ENCODE results near the gene EIF3M.

DNA sequence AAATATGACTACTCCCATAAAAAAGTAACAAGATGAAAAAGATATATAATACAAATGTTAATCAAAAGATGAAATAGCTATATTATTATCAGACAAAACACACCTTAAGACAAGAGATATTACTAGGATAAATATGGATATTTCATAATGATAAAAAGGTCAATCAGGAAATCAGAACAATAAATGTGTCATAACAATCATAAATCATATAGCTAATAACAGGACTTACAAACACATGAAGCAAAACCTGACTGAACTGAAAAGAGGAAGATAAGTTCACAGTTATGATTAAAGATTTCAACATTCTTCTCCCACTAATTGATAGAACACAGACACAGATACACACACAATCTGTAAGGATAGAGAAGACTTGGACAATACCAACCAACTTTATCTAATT is 47.2 kb downstream of the EIF3M start:
- TF ChIP-seq, protein P1, sequence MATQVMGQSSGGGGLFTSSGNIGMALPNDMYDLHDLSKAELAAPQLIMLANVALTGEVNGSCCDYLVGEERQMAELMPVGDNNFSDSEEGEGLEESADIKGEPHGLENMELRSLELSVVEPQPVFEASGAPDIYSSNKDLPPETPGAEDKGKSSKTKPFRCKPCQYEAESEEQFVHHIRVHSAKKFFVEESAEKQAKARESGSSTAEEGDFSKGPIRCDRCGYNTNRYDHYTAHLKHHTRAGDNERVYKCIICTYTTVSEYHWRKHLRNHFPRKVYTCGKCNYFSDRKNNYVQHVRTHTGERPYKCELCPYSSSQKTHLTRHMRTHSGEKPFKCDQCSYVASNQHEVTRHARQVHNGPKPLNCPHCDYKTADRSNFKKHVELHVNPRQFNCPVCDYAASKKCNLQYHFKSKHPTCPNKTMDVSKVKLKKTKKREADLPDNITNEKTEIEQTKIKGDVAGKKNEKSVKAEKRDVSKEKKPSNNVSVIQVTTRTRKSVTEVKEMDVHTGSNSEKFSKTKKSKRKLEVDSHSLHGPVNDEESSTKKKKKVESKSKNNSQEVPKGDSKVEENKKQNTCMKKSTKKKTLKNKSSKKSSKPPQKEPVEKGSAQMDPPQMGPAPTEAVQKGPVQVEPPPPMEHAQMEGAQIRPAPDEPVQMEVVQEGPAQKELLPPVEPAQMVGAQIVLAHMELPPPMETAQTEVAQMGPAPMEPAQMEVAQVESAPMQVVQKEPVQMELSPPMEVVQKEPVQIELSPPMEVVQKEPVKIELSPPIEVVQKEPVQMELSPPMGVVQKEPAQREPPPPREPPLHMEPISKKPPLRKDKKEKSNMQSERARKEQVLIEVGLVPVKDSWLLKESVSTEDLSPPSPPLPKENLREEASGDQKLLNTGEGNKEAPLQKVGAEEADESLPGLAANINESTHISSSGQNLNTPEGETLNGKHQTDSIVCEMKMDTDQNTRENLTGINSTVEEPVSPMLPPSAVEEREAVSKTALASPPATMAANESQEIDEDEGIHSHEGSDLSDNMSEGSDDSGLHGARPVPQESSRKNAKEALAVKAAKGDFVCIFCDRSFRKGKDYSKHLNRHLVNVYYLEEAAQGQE (IDR thresholded peaks at IDR 0.05; ENCODE audit: unreplicated experiment), result no peak
- no peak for TF ChIP-seq EZH2phosphoT487 (IDR thresholded peaks at IDR 0.05; ENCODE audit: unreplicated experiment)
- TF ChIP-seq, protein P2, sequence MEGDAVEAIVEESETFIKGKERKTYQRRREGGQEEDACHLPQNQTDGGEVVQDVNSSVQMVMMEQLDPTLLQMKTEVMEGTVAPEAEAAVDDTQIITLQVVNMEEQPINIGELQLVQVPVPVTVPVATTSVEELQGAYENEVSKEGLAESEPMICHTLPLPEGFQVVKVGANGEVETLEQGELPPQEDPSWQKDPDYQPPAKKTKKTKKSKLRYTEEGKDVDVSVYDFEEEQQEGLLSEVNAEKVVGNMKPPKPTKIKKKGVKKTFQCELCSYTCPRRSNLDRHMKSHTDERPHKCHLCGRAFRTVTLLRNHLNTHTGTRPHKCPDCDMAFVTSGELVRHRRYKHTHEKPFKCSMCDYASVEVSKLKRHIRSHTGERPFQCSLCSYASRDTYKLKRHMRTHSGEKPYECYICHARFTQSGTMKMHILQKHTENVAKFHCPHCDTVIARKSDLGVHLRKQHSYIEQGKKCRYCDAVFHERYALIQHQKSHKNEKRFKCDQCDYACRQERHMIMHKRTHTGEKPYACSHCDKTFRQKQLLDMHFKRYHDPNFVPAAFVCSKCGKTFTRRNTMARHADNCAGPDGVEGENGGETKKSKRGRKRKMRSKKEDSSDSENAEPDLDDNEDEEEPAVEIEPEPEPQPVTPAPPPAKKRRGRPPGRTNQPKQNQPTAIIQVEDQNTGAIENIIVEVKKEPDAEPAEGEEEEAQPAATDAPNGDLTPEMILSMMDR (conservative IDR thresholded peaks at IDR 0.05; ENCODE audit: low read depth in 2 of 2), result no peak
- TF ChIP-seq POLR2AphosphoS5 (IDR thresholded peaks at IDR 0.05; ENCODE audit: low read depth), result no peak
- no peak for TF ChIP-seq EZH2 (IDR thresholded peaks at IDR 0.05; ENCODE audit: low read depth, unreplicated experiment)
- TF ChIP-seq, protein P3, sequence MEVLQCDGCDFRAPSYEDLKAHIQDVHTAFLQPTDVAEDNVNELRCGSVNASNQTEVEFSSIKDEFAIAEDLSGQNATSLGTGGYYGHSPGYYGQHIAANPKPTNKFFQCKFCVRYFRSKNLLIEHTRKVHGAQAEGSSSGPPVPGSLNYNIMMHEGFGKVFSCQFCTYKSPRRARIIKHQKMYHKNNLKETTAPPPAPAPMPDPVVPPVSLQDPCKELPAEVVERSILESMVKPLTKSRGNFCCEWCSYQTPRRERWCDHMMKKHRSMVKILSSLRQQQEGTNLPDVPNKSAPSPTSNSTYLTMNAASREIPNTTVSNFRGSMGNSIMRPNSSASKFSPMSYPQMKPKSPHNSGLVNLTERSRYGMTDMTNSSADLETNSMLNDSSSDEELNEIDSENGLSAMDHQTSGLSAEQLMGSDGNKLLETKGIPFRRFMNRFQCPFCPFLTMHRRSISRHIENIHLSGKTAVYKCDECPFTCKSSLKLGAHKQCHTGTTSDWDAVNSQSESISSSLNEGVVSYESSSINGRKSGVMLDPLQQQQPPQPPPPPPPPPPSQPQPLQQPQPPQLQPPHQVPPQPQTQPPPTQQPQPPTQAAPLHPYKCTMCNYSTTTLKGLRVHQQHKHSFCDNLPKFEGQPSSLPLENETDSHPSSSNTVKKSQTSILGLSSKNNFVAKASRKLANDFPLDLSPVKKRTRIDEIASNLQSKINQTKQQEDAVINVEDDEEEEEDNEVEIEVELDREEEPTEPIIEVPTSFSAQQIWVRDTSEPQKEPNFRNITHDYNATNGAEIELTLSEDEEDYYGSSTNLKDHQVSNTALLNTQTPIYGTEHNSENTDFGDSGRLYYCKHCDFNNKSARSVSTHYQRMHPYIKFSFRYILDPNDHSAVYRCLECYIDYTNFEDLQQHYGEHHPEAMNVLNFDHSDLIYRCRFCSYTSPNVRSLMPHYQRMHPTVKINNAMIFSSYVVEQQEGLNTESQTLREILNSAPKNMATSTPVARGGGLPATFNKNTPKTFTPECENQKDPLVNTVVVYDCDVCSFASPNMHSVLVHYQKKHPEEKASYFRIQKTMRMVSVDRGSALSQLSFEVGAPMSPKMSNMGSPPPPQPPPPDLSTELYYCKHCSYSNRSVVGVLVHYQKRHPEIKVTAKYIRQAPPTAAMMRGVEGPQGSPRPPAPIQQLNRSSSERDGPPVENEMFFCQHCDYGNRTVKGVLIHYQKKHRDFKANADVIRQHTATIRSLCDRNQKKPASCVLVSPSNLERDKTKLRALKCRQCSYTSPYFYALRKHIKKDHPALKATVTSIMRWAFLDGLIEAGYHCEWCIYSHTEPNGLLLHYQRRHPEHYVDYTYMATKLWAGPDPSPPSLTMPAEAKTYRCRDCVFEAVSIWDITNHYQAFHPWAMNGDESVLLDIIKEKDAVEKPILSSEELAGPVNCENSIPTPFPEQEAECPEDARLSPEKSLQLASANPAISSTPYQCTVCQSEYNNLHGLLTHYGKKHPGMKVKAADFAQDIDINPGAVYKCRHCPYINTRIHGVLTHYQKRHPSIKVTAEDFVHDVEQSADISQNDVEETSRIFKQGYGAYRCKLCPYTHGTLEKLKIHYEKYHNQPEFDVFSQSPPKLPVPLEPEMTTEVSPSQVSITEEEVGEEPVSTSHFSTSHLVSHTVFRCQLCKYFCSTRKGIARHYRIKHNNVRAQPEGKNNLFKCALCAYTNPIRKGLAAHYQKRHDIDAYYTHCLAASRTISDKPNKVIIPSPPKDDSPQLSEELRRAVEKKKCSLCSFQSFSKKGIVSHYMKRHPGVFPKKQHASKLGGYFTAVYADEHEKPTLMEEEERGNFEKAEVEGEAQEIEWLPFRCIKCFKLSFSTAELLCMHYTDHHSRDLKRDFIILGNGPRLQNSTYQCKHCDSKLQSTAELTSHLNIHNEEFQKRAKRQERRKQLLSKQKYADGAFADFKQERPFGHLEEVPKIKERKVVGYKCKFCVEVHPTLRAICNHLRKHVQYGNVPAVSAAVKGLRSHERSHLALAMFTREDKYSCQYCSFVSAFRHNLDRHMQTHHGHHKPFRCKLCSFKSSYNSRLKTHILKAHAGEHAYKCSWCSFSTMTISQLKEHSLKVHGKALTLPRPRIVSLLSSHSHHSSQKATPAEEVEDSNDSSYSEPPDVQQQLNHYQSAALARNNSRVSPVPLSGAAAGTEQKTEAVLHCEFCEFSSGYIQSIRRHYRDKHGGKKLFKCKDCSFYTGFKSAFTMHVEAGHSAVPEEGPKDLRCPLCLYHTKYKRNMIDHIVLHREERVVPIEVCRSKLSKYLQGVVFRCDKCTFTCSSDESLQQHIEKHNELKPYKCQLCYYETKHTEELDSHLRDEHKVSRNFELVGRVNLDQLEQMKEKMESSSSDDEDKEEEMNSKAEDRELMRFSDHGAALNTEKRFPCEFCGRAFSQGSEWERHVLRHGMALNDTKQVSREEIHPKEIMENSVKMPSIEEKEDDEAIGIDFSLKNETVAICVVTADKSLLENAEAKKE (CRISPR knock-in tag; IDR thresholded peaks at IDR 0.05), result no peak
- TF ChIP-seq CREB1 (CRISPR knock-in tag; IDR thresholded peaks at IDR 0.05; ENCODE audit: low read depth), result no peak
- TF ChIP-seq STAT1 (IDR thresholded peaks at IDR 0.05; ENCODE audit: unreplicated experiment), result no peak
- no peak for TF ChIP-seq ZNF331 (CRISPR knock-in tag; IDR thresholded peaks at IDR 0.05; ENCODE audit: low read depth)
